ENCODE data around the gene SLC16A8.

DNA sequence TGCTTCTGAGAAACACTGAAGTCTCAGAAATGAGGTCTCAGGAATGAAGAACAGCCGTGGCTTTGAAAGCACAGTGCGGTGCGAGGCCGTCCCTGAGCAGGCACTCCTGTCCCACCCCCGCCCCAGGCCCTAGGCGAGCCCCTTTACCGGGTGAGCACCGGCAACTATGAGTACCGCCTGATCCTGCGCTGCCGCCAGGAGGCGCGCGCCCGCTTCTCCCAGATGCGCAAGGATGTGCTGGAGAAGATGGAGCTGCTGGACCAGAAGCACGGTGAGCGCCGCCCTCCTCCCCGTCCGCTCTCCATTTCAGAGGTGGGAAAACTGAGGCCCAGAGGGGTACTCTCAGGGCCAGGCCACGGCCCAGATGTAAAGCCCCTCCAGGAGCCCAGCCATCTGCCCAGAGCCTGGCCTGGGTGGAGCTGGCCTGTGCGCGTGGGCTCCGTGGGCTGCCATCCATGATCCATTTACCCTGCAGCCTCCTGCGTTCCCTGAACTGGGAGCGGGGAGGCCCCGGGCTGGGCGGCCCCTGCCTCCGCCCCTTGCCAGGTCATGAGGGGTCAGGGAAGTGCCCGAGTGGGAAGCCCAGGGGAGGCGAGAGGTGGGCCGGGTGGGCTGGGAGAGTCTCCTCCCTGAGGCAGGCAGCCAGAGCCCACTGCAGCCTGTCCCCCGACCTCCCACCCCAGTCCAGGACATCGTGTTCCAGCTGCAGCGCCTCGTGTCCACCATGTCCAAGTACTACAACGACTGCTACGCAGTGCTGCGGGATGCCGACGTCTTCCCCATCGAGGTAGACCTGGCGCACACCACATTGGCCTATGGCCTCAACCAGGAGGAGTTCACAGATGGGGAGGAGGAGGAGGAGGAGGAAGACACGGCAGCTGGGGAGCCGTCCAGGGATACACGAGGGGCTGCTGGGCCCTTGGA is 9.5 kb downstream of the SLC16A8 start:
- TF ChIP-seq, protein P1, sequence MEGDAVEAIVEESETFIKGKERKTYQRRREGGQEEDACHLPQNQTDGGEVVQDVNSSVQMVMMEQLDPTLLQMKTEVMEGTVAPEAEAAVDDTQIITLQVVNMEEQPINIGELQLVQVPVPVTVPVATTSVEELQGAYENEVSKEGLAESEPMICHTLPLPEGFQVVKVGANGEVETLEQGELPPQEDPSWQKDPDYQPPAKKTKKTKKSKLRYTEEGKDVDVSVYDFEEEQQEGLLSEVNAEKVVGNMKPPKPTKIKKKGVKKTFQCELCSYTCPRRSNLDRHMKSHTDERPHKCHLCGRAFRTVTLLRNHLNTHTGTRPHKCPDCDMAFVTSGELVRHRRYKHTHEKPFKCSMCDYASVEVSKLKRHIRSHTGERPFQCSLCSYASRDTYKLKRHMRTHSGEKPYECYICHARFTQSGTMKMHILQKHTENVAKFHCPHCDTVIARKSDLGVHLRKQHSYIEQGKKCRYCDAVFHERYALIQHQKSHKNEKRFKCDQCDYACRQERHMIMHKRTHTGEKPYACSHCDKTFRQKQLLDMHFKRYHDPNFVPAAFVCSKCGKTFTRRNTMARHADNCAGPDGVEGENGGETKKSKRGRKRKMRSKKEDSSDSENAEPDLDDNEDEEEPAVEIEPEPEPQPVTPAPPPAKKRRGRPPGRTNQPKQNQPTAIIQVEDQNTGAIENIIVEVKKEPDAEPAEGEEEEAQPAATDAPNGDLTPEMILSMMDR (IDR thresholded peaks at IDR 0.05; ENCODE audit: low read length) = no peak
- TF ChIP-seq EZH2 (optimal IDR thresholded peaks at IDR 0.05; ENCODE audit: low read depth, low read length) = no peak
